Lung (tissue), 12 donors: ENCODE results near the gene CNKSR3. TPM values are rescaled to one million over a fixed set of nuclear protein-coding genes. Genes with fewer than 3 reads are reported as not detected.

ENCODE experiments used
- ATAC-seq: fragments of 200-7000 bp; cut with Tn5 transposase; one replicate; pipeline ENCODE4 v1.9.1; 2020; ENCODE audit warnings: moderate number of reproducible peaks; ENCODE audit not compliant: insufficient read depth, low FRiP score
- DNase-seq, 3 donors: peaks; one replicate each; pipeline ENCODE4 v3.0.0-alpha.2; 2013 to 2017
- H3K27ac ChIP-seq, 2 donors: one replicate each; pipeline ENCODE4 v1.5.1; 2013; ENCODE audit warnings: mild to moderate bottlenecking in 2 of 2, moderate library complexity in 2 of 2, control low read depth in 1 of 2, inconsistent platforms in 1 of 2, low read depth in 1 of 2, low read length in 1 of 2
- H3K27me3 ChIP-seq, 3 donors: one replicate each; pipeline ENCODE4 v1.5.1; 2013; ENCODE audit warnings: low read length in 2 of 3; ENCODE audit not compliant: control insufficient read depth in 3 of 3, insufficient read depth in 3 of 3
- H3K36me3 ChIP-seq, 4 donors: one replicate each; pipeline ENCODE4 v1.5.1; 2013; ENCODE audit warnings: low read length in 4 of 4, mild to moderate bottlenecking in 1 of 4, moderate library complexity in 1 of 4; ENCODE audit not compliant: control insufficient read depth in 4 of 4, insufficient read depth in 4 of 4
- H3K4me1 ChIP-seq, 5 donors: one replicate each; pipeline ENCODE4 v1.5.1; 2013; ENCODE audit warnings: low read length in 5 of 5, mild to moderate bottlenecking in 2 of 5, moderate library complexity in 1 of 5; ENCODE audit not compliant: control insufficient read depth in 5 of 5, insufficient read depth in 5 of 5
- H3K4me3 ChIP-seq: one replicate; pipeline ENCODE4 v1.5.1; 2013; ENCODE audit warnings: mild to moderate bottlenecking, control low read depth, moderate library complexity
- H3K9ac ChIP-seq, 2 donors: one replicate each; pipeline ENCODE4 v1.5.1; 2013; ENCODE audit warnings: low read length in 2 of 2, control low read depth in 1 of 2; ENCODE audit not compliant: insufficient read depth in 1 of 2
- H3K9me3 ChIP-seq, 4 donors: one replicate each; pipeline ENCODE4 v1.5.1; 2013; ENCODE audit warnings: low read length in 3 of 4, mild to moderate bottlenecking in 1 of 4, moderate library complexity in 1 of 4; ENCODE audit not compliant: control insufficient read depth in 4 of 4, insufficient read depth in 3 of 4
- WGBS, 2 donors: extraction: QIAGEN DNeasy Blood & Tissue Kit; methylation state at CpG; one replicate each; pipeline ENCODE4 v1.1.7; 2013; 5-methylcytosine and 5-hydroxymethylcytosine counted together
- polyA plus RNA-seq, 2 donors: library from polyadenylated mRNA; stranded (reverse); fragments of 200-250 nt; gene quantifications; one replicate each; pipeline ENCODE4 v1.2.1, GENCODE V29; 2013
- total RNA-seq, 2 donors: library from RNA; depleted of rRNA in 1 of 2; stranded (reverse); fragments of >200 nt in 1 of 2; gene quantifications; one replicate each; pipeline ENCODE4 v1.2.1, GENCODE V29; 2014 to 2021
- TF ChIP-seq, protein P1 (sequence below): IDR thresholded peaks from 2 replicates; pipeline ENCODE4 v1.5.1; 2012; ENCODE audit warnings: mild to moderate bottlenecking; ENCODE audit errors: control extremely low read depth, extremely low read depth
- donor health status: control.
- donor health status: control.
- donor health status: Bipolar disorder and iron deficiency.
- donor health status: healthy.
- donor health status: DM: yes; HTN: yes; CAD: no.

The CNKSR3 gene
- total and polyA plus RNA-seq, 4 donors, result 3.5 to 23.9 (median 13.7) TPM

DNA sequence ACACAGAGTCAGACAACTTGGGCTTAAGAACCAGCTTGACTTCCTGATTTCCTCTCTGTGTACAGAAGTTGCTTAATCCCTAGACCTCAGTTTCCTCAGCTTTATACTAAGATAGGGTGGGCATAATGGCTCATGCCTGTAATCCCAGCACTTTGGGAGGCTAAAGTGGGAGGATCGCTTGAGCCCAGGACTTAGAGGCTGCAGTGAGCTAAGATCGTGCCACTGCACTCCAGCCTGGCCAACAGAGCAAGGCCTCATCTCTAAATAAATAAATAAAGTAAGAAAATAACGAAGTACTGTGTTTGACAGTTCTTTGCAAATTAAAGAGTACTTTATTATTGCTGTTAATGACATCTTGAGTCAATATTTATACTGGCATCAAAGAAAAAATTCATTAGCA, 41.7 kb downstream of the CNKSR3 start:
- Histone ChIP-seq H3K4me3 (no peak overlapping the region), H3K9ac (no peak overlapping the region), H3K4me1 (peaks cover 0 to 5% (median 0%) of the 10 kb centered on the region in 5 donors), H3K27ac (no peak overlapping the region), H3K27me3 (no peaks in the 10 kb centered on the region), H3K36me3 (peaks cover 0 to 6% (median 0%) of the 10 kb centered on the region in 4 donors), H3K9me3 (peaks cover 0 to 2% (median 0%) of the 10 kb centered on the region in 4 donors)
- TF ChIP-seq, protein P1, sequence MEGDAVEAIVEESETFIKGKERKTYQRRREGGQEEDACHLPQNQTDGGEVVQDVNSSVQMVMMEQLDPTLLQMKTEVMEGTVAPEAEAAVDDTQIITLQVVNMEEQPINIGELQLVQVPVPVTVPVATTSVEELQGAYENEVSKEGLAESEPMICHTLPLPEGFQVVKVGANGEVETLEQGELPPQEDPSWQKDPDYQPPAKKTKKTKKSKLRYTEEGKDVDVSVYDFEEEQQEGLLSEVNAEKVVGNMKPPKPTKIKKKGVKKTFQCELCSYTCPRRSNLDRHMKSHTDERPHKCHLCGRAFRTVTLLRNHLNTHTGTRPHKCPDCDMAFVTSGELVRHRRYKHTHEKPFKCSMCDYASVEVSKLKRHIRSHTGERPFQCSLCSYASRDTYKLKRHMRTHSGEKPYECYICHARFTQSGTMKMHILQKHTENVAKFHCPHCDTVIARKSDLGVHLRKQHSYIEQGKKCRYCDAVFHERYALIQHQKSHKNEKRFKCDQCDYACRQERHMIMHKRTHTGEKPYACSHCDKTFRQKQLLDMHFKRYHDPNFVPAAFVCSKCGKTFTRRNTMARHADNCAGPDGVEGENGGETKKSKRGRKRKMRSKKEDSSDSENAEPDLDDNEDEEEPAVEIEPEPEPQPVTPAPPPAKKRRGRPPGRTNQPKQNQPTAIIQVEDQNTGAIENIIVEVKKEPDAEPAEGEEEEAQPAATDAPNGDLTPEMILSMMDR, result no peak
- ATAC-seq (no peak), DNase-seq (no peak)
- 84 to 94% methylated on average over 3 of the region's 3 CpGs for WGBS, 2 donors

DNA sequence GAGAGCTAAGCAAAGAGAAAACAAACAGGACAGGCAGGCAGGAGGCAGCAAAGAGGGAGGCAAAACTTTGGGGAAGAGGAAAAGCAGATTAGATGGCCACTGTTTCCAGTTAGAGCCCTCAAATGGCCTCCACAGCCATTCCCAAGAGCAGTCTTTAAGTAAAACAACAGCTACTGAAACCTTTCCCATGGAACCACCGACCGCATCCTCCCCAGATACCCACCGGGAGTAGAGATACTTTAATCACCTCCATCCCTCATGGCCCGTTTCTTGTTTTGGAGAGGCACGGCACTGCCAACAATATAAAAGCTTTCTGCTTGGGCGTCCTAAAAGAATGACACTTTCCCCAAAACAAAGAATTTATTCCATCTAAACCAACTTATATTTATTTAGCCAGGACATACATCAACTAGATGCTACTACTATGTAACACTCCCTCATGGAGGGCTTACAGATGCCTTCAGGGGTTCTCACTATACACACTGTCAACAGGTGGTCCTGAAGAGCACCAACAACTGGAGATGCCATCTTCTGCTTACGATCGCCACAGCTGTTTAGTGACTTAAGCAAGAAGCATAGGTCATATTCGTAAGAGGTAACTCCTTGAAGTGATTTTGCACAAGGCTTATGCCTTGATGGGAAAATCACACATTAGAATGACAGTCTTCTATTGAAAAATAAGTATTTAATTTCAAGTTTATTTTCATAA, 43.4 kb downstream of the CNKSR3 start:
- DNase-seq (no peak), ATAC-seq (no peak)
- 75 to 97% methylated on average over 9 of the region's 9 CpGs for WGBS, 2 donors
- Histone ChIP-seq H3K36me3 (peaks cover 0 to 6% (median 0%) of the 10 kb centered on the region in 4 donors), H3K9me3 (peaks cover 0 to 2% (median 0%) of the 10 kb centered on the region in 4 donors), H3K27ac (no peak overlapping the region), H3K4me3 (no peak overlapping the region), H3K4me1 (peaks cover 0 to 6% (median 0%) of the 10 kb centered on the region in 5 donors), H3K27me3 (no peaks in the 10 kb centered on the region), H3K9ac (no peak overlapping the region)
- TF ChIP-seq, protein P1, result no peak

GRCh38 chr6:154466139-154466538, 44.3 kb downstream of the CNKSR3 start:
- Histone ChIP-seq H3K4me3 (no peak overlapping the region), H3K4me1 (peaks cover 0 to 5% (median 2%) of the 10 kb centered on the region in 5 donors), H3K36me3 (peaks cover 0 to 6% (median 0%) of the 10 kb centered on the region in 4 donors), H3K9ac (no peak overlapping the region), H3K27me3 (no peaks in the 10 kb centered on the region), H3K27ac (no peak overlapping the region), H3K9me3 (peaks cover 0 to 2% (median 0%) of the 10 kb centered on the region in 4 donors)
- WGBS, 2 donors, result 76 to 79% methylated on average over 3 of the region's 3 CpGs
- DNase-seq, result no peak
- TF ChIP-seq, protein P1, result no peak
- no peak for ATAC-seq
